Measurements from ENCODE around the gene SHOX.
"Not testable (repeated sequence)": the region's sequence is repeated elsewhere in the genome, so short reads cannot be mapped to it uniquely, and the experiment has no call there.

SHOX gene

DNA sequence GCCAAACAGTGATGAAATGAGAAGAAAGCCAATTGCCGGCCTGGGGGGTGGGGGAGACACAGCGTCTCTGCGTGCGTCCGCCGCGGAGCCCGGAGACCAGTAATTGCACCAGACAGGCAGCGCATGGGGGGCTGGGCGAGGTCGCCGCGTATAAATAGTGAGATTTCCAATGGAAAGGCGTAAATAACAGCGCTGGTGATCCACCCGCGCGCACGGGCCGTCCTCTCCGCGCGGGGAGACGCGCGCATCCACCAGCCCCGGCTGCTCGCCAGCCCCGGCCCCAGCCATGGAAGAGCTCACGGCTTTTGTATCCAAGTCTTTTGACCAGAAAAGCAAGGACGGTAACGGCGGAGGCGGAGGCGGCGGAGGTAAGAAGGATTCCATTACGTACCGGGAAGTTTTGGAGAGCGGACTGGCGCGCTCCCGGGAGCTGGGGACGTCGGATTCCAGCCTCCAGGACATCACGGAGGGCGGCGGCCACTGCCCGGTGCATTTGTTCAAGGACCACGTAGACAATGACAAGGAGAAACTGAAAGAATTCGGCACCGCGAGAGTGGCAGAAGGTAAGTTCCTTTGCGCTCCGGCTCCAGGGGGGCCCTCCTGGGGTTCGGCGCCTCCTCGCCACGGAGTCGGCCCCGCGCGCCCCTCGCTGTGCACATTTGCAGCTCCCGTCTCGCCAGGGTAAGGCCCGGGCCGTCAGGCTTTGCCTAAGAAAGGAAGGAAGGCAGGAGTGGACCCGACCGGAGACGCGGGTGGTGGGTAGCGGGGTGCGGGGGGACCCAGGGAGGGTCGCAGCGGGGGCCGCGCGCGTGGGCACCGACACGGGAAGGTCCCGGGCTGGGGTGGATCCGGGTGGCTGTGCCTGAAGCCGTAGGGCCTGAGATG, at the start of gene SHOX:
Gene SHOX, plus strand, starts transcription at position 180 of the 885 bp plus-strand sequence. Its CDS starts 107 bp downstream, at position 287.
- DNase-seq = no peak

DNA sequence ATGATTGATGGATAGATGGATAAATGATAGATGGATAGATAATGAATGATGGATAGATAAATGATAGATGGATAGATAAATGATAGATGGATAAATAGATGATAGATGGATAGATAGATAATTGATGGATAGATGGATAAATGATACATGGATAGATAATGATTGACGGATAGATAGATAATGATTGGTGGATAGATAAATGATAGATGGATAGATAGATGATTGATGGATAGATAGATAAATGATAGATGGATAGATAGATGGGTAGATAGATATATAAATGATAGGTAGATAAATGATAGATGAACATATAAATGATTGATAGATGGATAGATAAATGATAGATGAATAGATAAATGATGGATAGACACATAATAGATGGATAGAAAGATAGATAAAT, 49.5 kb upstream of the SHOX start:
- DNase-seq = no peak

DNA sequence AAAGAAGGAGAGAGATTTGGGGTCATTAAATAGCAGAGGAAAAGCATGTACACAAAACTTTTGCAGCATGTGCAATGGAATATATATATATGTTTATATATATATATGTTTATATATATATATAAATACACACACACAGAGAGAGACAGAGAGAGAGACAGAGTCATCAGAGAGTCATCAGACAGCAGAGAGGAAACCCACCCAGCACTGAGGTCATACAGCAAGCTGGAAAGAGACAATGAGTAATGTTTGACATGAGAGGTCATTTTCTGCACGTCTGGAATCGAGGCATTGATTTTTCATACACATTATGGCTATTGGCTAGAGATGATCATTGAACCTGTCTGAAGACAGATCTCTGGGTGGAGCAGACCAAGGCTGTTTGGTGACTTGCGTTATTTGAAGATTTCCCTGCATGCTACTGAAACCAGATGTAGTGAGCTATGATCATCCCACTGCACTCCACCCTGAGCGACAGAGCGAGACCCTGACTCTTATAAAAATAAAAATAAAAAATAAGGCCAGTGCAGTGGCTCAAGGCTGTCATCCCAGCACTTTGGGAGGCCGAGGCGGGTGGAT, 48.8 kb upstream of the SHOX start:
- no peak for DNase-seq

DNA sequence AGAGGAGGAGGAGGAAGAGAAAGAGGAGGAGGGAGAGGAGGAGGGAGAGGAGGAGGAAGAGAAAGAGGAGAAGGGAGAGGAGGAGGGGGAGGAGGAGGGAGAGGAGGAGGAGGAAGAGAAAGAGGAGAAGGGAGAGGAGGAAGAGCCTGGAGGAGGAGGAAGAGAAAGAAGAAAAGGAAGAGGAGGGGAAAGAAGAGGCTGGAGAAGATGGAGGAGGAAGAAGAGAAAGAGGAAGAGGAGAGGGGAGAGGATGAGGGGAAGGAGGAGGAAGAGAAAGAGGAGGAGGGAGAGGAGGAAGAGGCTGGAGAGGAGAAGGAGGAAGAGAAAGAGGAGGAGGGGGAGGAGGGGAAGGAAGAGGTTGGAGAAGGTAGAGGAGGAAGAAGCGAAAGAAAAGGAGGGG, 46.0 kb upstream of the SHOX start:
- no peak for DNase-seq

DNA sequence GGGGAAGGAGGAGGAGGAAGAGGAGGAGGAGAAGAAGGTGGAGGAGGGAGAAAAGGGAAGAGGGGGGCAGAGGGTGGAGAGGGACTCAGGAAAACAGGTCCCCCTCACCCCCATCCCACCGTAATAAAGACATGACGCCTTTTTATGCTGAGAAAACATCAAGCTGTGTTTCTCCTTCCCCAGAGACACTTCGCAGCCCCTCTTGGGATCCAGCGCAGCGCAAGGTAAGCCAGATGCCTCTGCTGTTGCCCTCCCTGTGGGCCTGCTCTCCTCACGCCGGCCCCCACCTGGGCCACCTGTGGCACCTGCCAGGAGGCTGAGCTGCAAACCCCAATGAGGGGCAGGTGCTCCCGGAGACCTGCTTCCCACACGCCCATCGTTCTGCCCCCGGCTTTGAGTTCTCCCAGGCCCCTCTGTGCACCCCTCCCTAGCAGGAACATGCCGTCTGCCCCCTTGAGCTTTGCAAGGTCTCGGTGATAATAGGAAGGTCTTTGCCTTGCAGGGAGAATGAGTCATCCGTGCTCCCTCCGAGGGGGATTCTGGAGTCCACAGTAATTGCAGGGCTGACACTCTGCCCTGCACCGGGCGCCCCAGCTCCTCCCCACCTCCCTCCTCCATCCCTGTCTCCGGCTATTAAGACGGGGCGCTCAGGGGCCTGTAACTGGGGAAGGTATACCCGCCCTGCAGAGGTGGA, 45.3 kb upstream of the SHOX start:
- DNase-seq = no peak

DNA sequence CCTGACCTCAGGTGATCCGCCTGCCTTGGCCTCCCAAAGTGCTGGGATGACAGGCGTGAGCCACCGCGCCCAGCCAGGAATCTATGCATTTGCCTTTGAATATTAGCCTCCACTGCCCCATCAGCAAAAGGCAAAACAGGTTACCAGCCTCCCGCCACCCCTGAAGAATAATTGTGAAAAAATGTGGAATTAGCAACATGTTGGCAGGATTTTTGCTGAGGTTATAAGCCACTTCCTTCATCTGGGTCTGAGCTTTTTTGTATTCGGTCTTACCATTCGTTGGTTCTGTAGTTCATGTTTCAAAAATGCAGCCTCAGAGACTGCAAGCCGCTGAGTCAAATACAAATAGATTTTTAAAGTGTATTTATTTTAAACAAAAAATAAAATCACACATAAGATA, 44.2 kb upstream of the SHOX start:
- DNase-seq = no peak

DNA sequence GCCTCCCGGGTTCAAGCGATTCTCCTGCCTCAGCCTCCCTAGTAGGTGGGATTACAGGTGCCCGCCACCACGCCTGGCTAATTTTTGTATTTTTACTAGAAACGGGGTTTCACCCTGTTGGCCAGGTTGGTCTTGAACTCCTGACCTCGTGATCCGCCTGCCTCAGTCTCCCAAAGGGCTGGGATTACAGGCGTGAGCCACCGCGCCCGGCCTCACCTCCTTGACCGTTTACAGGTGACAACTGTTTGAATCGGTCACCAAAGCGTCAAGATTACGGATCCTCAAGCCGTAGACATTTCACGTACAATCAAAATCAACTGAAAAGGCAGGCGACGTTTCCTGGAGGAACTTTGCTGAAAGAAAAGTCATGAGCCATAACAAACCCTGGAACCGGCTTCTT, 41.3 kb upstream of the SHOX start:
- DNase-seq = not testable (repeated sequence)

DNA sequence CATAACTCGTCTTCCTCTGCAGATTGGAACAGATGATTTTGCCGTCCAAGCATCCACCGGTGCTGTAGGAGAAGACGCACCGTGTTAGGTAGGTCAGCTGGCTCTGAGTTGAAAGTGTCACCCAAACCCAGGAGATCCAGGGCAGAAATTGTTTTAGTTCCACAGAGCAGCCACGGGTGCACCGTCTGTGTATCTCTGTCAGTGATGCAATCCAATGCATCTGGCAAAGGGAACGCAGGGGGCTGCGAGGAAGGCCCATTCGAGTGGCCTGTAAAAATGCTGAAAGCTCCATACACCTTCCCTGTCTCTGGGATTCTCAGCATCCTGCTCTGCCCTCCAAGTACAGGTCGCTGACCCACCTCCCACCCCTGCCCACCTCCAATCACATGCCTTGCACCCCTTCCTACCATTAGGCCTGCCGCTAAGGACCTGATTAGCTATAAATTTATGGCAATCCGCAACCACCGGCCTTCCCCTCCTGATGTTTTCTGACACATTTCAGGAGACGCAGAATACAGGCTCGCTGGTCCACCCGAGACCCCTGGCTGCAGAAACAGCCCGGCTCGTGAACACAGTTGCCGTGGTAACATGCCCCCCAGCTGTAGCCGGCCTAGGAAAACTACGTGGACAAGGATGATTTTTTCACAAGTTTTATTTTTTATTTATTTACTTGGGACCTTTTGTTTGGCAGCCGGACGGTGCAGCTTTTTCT, 39.7 kb upstream of the SHOX start:
- no peak for DNase-seq

DNA sequence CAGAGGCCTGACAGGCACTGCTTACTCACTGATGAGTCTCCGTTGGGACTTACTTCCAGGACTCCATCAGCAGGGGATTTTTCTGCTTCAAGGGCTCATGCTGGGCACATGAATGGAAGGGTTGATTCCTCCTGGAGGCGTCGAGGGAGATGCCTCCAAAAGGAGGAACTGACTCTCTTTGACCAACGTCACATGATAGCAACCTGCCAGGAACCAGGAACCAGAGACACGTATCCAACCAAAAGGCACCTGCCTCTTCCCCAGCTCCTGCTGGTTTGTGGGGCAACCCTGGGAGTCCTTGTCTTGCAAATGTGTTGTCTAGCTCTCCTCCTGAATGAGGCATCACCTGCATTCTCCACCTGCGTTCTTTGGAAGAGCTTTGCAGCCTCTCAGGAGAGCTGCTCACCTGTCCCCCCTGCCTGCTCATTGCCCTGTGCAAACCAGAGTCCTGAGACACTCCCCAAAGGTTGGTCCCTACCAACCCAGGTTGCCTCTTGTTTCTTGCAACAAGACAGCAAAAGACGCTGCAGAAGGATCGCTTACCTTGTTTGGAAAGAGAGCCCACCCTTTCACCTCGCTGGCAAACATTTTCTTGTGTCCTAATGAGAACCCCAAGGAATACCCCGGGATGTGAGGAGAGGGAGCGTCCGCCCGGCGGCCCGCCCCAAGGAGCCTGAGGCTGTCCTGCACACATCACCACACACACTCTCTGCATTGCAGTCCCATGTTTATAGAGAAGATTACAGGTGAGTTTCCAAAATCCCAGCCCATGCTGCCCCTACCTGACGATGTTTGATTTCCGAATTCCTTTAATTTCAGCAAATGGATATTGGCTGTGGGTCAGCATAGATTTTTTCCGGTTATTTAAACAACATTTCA, 30.5 kb upstream of the SHOX start:
- DNase-seq = no peak

DNA sequence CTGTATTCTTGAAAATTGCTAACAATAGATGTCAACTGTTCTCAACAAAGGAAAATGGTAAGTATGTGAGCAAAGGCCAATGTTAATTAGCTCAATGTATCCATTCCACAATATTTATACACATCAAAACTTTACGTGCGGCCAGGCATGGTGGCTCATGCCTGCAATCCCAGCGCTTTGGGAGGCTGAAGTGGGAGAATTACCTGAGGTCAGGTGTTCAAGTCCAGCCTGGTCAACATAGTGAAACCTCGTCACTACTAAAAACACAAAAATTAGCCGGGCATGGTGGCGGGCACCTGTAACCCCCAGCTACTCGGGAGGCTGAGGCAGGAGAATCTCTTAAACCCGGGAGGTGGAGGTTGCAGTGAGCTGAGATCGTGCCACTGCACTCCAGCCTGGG, 27.6 kb upstream of the SHOX start:
- not testable (repeated sequence) for DNase-seq

DNA sequence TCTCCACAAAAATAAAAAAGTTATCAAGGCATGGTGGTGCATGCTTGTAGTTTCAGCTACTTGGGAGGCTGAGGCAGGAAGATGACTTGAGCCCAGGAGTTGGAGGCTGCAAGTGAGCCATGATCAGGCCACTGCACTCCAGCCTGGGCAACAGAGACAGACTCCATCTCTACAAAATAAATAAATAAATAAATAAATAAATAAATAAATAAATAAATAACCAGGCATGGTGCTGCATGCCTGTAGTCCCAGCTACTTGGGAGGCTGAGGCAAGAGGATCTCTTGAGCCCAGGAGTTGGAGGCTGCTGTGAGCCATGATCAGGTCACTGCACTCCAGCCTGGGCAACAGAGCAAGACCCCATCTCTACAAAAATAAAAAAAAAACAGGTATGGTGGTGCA, 26.0 kb upstream of the SHOX start:
- not testable (repeated sequence) for DNase-seq

DNA sequence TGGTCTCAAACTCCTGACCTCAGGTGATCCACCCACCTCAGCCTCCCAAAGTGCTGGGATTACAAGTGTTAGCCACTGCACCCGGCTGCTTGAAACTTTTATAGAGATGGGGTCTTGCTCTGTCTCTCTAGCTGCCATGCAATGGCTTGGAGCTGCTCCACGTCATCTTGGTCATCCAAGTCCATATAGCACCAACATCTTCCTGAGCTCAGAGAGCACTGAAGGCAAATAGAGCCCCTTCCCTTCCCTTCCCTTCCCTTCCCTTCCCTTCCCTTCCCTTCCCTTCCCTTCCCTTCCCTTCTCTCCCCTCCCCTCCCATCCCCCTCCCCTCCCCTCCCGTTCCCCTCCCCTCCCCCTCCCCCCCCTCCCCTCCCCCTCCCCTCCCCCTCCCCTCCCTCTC, 22.5 kb upstream of the SHOX start:
- DNase-seq = not testable (repeated sequence)

DNA sequence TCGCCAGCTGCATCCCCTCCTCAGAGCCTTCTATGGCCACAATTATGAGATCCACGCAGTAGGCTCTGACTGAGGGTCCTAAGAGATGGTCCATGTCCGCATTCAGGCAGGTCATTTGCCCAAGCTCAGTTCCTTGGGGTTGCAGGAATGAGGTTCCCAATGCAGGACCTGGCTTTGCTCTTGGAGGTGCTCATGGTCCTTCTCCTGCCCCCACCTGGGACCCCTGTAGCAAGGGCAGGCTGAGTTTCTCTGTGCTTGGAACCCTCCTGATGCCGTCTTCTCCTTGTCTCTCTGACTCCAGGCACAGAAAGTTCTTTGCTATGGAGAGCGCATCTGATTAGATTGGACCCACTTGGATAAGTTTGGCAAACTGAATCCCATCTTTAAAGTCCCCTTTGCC, 16.5 kb upstream of the SHOX start:
- DNase-seq = no peak

DNA sequence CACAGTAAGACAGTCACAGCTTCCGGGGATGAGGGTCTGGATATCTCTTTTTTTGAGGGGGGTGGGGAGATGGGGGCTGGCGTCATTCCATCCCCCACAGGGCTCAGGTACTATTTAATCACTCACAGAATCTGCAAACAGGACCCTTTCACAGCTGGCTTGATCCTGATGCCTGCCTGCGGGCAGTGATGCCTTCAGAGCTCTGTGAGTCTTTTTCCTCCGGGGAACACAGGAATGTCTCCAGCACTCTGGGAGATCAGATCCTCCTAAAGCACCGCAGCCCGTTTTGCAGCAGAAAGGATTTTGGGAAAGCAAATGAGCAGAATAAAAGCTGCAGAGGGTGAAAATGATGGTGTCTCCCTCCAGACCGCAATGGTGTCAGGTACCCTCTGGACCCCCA, 13.2 kb upstream of the SHOX start:
- no peak for DNase-seq

DNA sequence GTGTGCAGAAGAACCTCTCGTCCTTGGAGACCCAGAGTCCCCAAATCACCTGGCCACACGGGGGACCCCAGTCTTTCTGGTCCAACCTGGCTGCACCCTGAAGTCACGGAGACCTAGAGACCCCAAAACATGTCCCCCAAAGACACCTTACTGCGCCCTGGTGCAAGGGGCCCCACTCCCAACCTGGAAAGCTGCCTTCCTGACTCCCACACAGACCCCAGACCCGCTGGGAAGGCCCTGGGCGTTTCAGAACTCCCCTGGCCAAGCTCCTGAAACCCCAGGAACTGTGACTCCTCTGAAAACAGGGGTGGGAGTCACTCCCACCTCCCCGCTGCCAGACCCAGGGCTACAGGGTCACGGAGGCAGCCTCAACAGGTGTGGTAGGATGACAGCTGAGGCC, 12.7 kb upstream of the SHOX start:
- DNase-seq = no peak

DNA sequence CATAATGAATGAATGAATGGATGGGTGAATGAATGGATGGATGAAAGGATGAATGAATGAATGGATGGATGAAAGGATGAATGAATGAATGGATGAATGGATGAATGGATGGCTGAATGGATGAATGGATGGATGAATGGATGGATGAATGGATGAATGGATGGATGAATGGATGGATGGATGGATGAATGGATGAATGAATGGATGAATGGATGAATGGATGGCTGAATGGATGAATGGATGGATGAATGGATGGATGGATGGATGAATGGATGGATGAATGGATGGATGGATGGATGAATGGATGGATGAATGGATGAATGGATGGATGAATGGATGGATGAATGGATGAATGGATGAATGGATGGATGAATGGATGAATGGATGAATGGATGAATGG, 12.3 kb upstream of the SHOX start:
- DNase-seq = not testable (repeated sequence)

DNA sequence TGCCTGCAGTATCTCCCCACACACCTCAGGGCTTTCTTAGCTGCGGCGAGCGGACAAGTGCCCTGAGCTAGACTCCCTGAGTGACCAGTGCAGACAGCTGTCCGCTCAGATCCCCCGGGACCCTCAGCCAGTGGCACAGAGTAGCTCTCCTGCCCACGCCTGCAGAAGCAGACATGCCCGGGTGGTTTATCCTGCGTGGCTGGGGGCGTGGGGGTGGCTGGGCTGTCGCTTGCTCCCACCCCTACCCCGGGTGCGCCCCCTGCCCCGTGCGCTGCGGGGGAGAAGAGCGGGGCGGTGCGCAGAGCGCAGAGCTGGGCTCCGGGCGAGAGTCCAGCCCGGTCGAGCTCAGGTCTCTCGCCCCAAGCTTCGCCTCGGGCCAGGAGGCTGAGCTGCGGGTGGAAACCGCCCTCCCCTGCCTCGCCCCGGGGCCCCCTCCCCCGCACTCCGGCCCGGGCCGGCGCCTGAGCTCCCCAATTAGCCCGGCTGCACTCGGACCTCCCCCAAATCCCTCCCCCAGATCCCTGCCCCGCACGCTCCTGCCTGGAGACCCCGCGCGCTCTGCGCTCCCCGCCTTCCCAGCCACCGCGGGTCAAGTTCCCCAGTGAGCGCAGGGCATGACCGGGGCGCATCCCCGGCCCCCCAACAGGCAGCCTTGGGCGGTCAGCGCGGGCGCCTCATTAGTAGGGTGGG, 11.7 kb upstream of the SHOX start:
- DNase-seq = no peak

DNA sequence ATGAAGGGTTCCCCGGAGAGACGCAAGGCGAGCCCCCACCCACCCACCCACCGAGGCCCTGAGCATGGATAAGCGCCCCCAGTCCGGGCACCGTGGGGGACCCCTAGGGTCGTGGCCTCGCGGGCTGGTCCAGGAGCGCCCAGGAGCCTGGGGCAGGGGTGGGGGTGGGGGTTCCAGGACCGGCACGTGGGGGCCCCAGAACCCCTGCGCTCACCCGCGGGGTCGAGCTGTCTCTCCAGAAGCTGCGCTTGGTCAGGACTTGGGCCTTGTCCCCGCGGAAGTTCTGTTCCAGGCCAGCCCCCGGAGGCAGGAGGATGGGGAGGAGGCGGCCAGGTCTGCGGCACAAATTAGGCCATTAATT, 11.2 kb upstream of the SHOX start:
- no peak for DNase-seq

DNA sequence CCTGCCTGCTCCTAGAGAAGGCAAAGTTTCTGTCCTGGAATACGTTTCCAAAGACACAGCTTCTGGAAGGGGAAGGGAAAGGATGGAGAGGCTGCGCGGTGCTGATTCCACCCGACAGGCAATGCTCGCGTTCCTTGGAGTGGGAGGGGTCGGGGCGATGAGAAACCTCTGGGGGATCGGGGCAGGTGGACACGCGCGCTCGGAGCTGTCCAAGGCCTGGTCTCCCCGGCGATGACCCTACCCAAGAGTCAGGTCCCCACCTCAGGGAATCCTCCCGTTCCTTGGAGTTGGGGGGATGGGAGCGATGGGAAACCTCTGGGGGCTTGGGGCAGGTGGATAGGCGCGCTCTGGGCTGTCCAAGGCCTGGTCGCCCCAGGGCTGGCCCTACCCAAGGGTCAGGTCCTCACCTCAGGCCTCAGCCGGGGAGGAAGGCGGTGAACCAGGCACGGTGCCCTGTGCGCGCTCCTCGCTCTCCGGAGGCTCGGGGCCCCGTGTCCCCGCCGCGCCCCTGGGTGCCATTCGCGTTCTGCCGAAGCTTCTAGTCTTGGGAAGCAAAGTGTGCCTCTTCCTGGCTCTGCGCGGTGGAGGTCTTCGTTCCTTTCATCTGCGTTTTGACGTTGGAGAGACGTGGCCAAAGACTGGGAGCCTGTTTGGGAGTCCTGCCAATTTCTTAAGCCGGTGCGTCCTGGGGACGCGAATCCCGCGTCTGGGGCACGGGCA, 10.6 kb upstream of the SHOX start:
- no peak for DNase-seq

DNA sequence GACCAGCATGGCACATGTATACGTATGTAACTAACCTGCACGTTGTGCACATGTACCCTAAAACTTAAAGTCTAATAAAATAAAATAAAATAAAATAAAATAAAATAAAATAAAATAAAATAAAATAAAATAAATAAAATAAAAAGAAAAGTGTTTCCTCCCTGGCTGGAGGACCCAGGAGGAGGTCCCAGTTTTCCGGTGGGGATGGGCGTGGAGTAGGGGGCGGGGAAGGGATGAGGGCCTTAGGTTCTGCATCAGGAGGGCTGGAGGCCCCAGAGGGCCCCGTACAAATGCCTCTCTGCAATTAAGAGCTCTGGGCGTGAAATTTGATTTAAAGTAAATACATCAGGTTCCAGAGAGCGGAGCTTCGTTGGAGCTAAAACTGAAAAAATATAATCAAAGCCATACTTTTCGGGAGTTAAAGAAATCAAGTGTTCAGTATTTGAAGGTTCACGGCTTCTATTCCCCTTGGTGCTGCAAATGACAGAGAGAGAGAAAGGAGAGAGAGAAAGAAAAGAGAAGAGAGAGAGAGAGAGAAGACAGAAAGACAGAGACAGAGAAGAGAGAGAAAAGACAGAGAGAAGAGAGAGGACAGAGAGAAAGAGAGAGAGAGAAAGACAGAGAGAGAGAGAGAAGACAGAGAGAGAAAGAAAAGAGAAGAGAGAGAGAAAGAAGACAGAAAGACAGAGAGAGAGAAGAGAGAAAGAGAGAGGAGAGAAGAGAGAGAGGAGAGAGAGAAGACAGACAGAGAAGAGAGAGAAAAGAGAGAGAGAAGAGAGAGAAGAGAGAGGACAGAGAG, 8.7 kb upstream of the SHOX start:
- DNase-seq = no peak

All from NCI-H2081 treated with DMSO at 0.1 percent for 48 hours (cell line).